ENCODE results near the gene TRA2A.
"Not testable (repeated sequence)": the region's sequence is repeated elsewhere in the genome, so short reads cannot be mapped to it uniquely, and the experiment has no call there.

The TRA2A gene

DNA sequence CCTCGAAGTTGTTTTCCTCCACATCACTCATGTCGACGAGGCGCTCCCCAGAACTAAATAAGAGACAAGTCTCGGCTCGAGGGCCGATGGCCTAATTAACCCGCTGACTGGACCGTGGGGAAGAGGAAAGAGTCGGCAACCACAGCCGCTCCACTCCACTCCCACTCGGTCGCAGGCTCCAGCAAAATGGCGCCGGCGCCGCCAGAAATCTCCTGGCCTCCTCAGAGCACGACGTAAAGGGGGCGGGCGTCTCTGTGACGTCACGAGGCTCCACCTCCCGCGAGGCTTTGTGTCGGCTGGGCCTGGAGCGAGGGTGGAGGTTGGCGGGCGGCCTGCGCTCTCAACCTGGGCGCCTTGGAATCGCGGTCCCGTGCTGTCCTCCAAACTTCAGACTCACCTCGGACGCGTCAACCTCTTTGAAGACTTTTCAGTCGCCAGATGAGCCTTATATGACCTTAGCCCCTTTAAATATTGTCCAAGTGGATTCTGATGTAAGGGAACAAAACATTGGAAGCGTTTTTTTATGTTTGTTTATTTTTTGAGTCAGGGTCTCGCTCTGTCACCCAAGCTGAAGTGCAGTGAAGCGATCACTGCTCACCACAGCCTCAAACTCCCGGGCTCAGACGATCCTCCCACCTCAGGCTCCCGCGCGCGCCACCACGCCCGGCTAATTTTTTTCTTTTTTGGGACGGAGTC, at the start of gene TRA2A:
Gene TRA2A, minus strand, starts transcription at position 188 of the 696 bp plus-strand sequence. Its CDS starts 157 bp downstream, at position 31.
- peak; percentile 86 for DNase-seq

DNA sequence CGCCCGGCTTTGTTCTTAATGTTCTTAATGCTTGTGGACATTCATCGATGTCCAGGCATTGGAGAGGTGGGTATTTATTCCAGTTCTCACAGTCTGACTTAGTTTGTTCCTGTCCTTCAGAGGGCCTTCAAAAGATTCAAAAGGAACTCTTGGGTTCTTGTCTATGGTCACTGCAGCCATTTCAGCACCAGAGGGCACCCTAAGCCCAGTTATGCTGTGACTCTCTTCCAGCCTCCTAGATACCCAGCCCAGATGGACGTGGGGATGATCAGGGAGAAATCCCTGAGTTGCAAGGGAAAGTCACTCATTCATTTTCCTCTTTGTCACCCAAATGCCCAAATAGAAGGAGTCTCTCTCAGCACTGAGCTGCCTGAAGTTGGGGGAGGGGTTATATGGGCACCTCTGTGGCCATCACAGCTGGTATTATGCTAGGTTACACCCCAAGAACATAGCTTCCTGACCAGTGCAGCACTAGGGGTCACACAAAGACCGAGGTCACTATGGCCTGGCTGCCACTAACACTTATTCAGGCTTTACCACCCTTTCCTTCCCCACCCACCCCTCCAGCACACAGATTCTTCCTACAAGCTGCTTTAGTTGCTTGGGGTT, 38.9 kb upstream of the TRA2A start:
- DNase-seq, result peak; percentile 35

DNA sequence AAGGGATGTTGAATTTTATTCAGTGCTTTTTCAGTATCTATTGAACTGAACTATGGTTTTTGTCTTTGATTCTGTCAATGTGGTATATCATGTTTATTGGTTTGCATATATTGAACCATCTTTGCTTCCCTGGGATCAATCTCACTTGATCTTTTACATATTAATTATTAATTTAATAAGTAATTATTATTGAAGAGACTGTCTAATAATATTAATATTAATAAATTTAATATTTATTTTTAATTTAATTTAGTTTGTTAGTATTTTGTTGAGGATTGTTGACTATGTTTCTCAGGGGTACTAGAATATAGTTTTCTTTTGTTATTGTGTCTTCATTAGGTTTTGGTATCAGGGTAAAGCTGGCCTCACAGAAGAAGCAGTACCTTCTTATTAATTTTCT, 26.5 kb upstream of the TRA2A start:
- no peak for DNase-seq

DNA sequence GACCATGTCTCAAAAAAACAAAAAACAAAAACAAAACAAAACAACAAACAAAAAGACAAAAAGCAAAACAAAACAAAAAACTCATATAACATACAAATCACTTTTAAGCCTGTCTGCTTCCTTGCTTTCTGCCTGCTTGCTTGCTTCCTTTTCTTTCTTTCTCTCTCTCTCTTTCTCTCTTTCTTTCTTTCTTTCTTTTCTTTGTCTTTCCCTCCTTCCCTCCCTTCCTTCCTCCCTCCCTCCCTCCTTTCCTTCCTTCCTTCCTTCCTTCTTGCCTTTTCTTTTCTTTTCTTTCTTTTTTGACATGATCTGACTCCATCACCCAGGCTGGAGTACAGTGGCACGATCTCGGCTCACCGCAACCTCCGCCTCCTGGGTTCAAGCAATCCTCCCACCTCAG, 15.9 kb upstream of the TRA2A start:
- DNase-seq, result no peak

DNA sequence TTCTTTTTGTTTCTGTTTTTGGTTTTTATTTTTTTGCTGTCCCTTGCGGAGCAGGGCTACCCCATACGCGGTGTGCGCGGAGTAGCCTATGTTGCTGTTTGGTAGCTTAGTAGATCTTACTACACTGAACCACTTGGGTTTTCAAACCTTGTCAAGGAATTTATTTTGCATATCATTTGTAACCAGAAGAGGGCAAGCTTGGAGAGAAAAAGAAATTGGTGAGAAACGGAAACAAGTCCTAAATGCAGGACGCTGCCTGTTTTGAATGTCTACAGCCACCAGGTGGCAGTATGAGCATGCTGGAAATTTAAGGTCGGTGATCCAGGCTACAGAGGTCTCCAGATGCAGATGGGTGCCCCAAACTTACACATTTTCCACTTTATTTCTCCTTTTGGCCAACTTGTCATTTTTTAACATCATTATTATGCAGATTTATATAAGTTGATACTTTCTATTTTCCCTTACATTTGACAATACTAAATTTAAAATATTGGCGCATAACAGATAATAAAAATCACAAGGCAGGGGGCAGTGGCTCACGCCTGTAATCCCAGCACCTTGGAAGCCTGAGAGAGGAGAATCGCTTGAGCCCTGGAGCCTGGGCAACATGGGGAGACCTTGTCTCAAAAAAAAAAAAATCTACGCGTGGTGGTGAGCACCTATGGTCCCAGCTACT, 15.3 kb upstream of the TRA2A start:
- DNase-seq, result peak; percentile 90

DNA sequence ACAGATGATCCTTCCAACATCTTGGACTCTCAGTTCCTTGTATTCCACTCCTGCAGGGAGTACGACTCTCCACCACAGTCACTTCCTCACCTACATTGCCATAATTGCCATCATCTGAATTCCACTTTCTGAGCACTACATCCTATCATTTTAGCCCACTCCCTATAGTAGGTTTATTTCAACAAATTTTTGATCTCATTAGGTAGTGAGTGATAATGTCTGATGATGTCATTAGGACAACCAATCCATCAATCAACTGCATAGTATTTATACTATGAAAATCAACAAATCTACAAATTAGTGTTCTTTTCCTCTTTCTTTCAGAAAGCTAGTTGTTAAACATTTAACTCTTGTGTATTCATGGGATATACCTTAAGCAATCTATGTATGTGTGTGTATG, 13.7 kb upstream of the TRA2A start:
- no peak for DNase-seq

DNA sequence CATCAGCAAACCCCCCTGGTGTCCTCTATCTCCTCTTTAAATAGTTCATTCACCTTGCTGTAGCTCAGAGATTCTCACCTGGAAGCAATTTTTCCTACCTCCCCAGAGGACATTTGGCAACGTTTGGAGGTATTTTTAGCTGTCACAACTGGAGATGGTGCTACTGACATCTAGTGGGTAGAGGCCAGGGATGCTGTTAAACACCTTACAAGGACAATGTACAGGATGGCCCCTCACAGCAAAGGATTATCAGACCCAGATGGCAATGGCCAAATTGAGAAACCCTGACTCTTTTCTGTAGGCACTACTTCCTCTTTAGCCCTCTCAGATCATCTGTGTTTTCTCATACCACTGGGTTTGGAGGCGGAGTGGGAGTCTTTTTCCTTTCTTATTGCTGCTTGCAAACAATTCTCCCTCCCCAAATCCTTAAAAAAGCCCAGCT, 13.2 kb upstream of the TRA2A start:
- DNase-seq, result peak; percentile 54

DNA sequence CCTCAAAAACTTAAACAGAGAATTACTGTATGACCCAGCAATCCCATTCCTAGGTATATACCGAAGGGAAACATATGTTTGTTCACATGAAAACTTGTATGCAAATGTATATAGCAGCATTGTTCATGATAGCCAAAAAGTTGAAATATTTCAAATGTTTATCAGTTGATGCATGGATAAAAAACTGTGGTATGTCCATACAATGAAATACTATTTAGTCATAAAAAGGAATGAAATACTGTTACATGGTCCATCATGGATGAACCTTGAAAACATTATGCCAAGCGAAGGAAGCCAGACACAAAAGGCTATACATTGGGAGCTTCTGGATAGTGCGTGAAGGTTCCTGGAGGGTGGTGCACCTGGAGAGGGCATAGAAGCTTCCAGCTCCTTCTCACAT, 11.0 kb upstream of the TRA2A start:
- no peak for DNase-seq

DNA sequence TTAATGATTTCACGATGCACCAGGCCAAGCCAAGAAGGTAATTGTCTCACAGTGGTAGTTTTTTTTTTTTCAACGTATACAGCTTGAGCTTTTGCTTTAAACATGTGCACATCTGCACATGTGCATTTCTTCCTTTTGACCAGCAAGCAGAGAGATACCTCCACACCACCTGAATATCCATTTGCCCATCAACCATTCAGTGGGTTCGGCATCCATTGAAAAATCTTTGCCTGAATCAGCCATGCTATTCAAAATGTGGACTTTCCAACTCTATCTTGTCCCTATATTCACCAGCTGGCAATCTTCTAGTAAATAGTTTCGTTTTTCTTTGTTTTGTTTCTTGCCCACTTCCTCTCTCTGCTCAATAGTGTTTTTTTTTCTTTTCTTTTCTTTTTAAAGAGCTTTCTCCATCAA, 7.7 kb upstream of the TRA2A start:
- no peak for DNase-seq

DNA sequence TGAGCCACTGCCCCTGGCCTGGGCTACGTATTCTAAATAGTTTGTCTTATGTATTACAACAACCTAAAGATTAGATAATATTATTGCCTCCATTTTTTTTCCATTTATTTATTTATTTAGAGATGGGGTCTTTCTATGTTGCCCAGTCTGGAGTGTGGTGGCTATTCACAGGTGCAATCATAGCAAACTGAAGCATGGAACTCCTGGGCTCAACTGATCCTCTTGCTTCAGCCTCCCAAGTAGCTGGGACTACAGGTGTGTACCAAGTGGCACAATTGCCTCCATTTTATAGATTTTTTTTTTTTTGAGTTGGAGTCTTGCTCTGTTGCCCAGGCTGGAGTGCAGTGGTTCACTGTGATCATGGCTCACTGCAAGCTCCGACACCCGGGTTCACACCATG, 6.5 kb upstream of the TRA2A start:
- DNase-seq, result no peak

DNA sequence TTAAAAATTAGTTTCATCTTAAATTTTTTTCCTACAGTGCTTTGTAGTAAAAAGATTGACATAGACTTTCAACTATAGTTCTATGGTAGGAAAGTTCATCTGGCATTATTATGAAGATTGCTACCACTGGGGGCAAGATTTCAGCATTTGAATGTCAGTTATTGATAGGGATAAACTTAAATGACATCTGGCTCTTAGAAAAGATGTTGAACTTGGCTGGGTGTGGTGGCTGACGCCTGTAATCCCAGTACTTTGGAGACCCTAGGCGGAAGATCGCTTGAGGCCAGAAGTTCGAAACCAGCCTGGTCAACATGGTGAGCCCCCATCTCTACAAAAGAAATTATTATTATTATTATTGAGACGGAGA, 1.4 kb upstream of the TRA2A start:
- DNase-seq, result no peak

DNA sequence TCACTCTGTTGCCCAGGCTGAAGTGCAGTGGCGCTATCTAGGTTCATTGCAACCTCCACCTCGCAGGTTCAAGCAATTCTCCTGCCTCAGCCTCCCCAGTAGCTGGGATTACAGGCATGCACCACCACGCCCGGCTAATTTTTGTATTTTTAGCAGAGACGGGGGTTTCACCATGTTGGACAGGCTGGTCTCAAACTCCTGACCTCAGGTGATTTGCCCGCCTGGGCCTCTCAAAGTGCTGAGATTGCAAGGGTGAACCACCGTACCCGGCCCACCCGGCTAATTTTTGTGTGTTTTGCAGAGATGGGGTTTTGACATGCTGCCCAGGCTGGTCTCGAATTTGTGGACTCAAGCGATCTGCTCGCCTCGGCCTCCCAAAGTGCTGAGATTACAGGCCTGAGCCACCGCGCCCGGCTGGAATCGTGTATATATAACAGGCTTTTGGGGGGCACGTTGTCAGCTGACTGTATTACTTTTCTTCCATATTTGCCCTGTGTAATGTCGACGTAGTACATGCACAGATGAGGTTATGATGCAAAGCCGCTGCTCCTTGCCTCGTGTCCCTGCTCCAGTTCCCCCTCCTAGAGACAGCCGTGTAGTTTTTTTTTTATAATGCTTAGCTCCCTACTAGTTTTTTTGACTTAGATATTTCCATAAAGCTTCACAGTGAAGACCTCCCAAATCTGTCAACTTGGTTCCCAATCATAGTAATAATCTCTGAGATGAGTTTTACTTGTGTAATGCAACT, 883 bp upstream of the TRA2A start:
- DNase-seq, result no peak

DNA sequence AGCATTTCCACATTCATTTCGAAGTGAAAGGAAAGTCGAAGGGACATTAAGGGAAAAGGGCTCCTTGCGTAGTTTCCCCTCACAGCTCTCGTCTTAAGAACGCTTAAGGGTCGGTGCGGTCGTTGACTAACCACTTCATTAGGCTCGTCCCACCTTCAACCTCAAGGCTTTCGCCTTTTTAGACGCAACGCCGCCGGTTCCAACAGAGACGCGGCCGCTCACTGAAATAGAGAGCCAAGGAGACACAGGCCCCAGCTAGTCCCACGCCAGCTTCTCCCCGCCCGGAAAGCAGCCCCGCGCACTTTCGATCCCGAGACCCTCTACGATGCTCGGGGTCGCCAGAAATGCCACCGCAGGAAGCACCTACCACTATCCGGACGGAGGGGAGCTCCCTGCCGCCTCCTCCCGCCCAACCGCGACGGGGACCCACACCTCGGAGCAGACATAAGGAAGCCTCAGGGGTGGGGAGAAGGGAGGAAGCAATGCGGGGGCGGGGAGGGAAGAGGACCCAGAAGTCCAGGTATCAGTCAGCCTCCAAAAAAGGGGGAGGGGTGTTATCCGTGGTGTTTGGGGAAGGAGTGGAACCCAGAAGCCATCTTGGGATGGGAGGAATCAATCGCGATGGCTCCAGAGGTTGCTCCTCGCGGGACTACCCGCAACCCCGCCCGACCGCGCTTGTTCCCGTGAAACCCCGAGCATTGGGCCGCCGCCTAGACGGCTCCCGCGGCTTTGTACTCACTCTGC, 559 bp downstream of the TRA2A start:
- DNase-seq, result no peak

DNA sequence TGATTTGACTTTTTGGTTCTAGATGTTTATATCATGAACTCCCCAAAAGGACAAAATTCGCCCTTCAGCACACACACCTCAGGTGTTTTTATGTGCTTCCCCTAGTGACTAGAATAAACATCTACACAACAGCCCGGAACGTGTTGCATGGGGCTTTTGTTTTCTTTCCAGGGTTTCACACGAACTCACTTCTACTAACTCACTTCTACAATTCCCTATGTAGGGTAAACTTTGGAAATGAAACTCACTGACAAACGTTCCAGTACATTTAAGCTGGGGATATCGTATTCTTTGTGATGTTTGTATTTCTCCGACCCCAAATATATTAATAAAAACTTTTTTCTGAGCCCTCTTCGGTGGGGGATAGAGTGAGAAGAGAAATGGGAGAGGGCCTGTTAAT, 1.4 kb downstream of the TRA2A start:
- DNase-seq, result no peak

DNA sequence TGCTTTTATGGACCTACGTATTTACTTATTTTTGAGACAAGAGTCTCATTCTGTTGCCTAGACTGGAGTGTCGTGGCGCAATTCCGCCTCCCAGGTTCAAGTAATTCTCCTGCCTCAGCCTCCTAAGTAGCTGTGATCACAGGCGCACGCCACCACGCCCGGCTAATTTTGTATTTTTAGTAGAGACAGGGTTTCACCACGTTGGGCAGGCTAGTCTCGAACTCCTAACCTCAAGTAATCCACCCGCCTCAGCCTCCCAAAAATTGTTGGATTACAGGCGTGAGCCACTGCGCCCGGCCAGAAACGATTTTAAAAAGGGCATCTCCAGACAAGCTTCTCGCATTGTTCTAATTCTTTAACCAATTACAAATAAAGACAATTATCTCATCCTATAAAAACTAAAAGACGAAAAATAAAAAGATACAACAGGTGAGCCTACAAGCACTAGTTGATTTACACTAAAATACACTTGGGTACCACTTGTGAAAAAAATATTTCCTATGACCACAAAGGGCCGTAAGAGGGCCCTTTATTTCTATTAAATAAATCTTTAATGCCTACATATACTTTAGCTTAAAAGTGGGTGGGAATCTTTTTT, 2.4 kb downstream of the TRA2A start:
- DNase-seq, result no peak

DNA sequence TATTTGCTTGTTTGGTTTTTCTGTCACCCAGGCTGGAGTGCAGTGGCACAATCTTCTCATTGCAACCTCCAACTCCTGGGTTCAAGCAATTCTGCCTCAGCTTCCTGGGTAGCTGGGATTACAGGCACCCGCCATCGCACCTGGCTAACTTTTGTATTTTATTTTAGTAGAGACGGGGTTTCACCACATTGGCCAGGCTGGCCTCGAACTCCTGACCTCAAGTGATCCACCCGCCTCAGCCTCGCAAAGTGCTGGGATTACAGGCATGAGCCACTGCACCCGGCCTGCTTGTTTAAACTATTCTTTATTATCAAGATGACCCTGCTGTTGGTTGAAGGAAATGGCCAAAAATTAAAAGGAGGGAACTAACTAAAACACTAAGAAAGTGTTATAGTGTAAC, 6.2 kb downstream of the TRA2A start:
- DNase-seq, result not testable (repeated sequence)

DNA sequence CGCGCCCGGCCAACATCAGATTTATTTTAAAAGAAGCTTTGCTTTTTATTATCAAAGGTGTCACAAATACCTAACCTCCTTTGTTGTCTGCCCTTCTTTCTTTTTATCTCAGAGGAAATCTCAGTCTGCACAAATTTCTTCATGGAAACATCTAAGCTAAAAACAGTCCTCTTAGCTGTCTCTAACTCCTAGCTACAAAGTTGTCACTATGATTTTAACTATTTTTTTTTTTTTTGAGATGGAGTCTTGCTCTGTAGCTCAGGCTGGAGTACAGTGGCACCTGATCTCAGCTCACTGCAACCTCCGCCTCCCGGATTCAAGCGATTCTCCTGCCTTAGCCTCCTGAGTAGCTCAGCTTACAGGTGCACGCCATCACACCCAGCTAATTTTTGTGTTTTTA, 7.3 kb downstream of the TRA2A start:
- no peak for DNase-seq

DNA sequence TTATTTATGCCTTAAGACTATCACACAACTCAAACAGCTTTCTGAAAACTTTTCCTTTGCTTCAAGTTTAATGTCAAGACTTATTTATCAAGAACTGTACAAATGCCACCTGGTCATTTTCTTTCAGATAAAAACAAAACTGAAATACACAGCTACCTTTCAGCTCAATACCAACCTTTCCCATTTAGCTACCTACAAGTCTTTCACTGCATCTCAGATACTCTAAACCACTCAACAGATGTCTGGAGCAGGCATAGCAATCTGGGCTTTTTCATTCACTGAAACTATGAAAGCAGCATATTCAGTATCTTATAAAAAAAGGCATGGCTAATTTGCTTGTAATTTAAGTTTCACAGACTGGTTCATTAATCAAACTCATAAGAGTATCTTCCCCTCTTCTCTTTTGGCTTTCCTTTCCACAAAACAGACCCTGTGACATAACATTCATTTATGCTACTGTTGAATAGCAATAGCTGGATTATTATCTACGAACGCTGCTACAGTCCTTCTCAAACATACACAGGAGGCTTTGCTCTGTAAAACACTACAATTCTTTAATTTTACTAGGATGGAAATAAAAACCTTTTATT, 8.2 kb downstream of the TRA2A start:
- no peak for DNase-seq

DNA sequence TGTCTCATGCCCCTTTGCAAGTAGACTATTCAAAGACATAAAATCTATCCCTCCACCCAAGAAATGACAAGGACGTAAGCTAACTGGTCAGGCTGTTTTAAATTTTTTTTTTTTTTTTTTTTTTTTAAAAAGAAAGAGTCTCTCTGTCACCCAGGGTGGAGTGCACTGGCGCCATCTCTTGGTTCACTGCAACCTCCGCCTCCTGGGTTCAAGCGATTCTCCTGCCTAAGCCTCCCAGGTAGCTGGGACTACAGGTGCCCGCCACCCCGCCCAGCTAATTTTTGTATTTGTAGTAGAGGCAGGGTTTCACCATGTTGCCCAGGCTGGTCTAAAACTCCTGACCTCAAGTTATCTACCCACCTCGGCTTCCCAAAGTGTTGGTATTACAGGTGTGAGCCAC, 11.2 kb downstream of the TRA2A start:
- no peak for DNase-seq

DNA sequence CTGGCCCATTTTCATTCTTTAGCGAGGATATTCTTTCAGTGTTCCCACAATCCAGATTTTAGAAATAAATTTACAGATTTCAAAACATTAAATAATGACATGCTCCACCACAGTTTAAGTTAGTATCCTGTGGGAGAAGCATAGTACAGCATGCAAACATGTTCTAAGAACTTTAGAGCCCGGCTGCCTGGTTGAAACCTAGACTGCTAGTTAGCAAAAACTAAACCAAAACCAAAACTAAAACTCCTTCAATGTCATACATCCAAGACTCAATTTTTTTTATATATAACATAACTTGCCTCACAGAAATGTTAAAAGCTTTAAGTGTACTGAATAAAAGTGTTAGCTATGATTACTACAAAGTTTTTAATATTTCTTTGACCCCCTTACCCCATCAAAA, 17.0 kb downstream of the TRA2A start:
- DNase-seq, result no peak

DNA sequence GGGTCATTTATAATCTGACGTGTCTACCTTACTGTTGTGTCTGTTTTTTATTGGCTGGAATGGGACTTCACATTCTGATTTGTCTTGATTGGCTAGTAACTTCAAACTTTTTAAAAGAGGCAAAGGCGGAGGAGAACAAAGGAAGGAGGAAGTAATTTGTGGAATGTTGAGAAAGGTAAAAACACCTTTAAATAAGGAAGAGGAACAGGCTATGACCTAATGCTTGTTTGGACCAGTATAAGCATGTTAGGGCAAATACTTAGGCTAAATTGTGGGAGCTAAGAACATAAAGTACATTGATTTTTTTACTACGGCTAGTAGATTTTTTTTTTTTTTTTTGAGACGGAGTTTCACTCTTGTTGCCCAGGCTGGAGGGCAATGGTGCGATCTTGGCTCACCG, 18.0 kb downstream of the TRA2A start:
- not testable (repeated sequence) for DNase-seq

DNA sequence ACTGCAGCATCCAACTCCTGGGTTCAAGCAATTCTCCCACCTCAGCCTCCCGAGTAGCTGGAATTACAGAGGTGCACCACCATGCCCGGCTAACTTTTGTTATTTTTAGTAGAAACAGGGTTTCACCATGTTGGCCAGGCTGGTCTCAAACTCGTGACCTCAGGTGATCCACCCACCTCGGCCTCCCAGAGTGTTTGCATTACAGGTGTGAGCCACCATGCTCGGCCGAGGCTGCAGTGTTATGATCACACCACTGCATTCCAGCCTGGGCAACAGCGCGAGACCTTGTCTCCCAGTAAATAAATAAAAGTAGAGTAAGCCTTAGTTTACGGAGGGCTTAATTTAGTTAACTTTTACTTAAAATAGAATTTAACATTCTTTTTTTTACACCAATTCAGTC, 37.8 kb downstream of the TRA2A start:
- no peak for DNase-seq
